HG03521 (cell line): ENCODE measurements around the gene SNTG2.
"Not testable (repeated sequence)": the region's sequence is repeated elsewhere in the genome, so short reads cannot be mapped to it uniquely, and the experiment has no call there.

Experiments
- ATAC-seq: cut with Tn5 transposase; IDR thresholded peaks from one replicate; pipeline ENCODE4 v1.9.1; 2021; ENCODE audit warnings: mild to moderate bottlenecking, moderate library complexity; ENCODE audit not compliant: unreplicated experiment

Gene SNTG2

GRCh38 chr2:950080-950966 is at the start of gene SNTG2:
TSS of gene SNTG2 (plus strand) at chr2:950849. CDS start at chr2:950997, 148 bp downstream.
- no peak for ATAC-seq

- ATAC-seq: no peak
Observed at GRCh38 chr2:902584-902983, 48.1 kb upstream of the SNTG2 start.

- ATAC-seq: no peak
Observed at GRCh38 chr2:903223-903900, 47.3 kb upstream of the SNTG2 start.

- ATAC-seq: no peak
Observed at GRCh38 chr2:904246-905024, 46.2 kb upstream of the SNTG2 start.

GRCh38 chr2:905091-905832 is 45.4 kb upstream of the SNTG2 start:
- ATAC-seq: no peak

- ATAC-seq: no peak
Observed at GRCh38 chr2:905833-906140, 44.9 kb upstream of the SNTG2 start.

GRCh38 chr2:907706-908105 is 42.9 kb upstream of the SNTG2 start:
- no peak for ATAC-seq

- ATAC-seq: no peak
Observed at GRCh38 chr2:908568-908967, 42.1 kb upstream of the SNTG2 start.

GRCh38 chr2:909764-910379 is 40.8 kb upstream of the SNTG2 start:
- ATAC-seq: not testable (repeated sequence)

GRCh38 chr2:910698-911097 is 40.0 kb upstream of the SNTG2 start:
- ATAC-seq: no peak

- ATAC-seq: no peak
Observed at GRCh38 chr2:915979-916378, 34.7 kb upstream of the SNTG2 start.

- ATAC-seq: no peak
Observed at GRCh38 chr2:916935-917334, 33.7 kb upstream of the SNTG2 start.

GRCh38 chr2:919672-920071 is 31.0 kb upstream of the SNTG2 start:
- no peak for ATAC-seq

- no peak for ATAC-seq
Observed at GRCh38 chr2:920573-920972, 30.1 kb upstream of the SNTG2 start.

GRCh38 chr2:920999-921398 is 29.6 kb upstream of the SNTG2 start:
- no peak for ATAC-seq

GRCh38 chr2:922185-922584 is 28.5 kb upstream of the SNTG2 start:
- ATAC-seq: no peak

- ATAC-seq: no peak
Observed at GRCh38 chr2:923832-924601, 26.6 kb upstream of the SNTG2 start.

GRCh38 chr2:924701-925100 is 25.9 kb upstream of the SNTG2 start:
- ATAC-seq: no peak

GRCh38 chr2:925309-925708 is 25.3 kb upstream of the SNTG2 start:
- no peak for ATAC-seq

- ATAC-seq: no peak
Observed at GRCh38 chr2:925711-926110, 24.9 kb upstream of the SNTG2 start.
